Left forelimb (tissue), 1 donor: ENCODE data around the gene FOXD1.

ENCODE experiments used
- DNase-seq: peaks from one replicate; pipeline ENCODE4 v3.0.0-alpha.2; 2018; ENCODE audit warnings: low spot score

Gene FOXD1

GRCh38 chr5:73440262-73440661, 8.3 kb downstream of the FOXD1 start:
- DNase-seq = no peak

DNA sequence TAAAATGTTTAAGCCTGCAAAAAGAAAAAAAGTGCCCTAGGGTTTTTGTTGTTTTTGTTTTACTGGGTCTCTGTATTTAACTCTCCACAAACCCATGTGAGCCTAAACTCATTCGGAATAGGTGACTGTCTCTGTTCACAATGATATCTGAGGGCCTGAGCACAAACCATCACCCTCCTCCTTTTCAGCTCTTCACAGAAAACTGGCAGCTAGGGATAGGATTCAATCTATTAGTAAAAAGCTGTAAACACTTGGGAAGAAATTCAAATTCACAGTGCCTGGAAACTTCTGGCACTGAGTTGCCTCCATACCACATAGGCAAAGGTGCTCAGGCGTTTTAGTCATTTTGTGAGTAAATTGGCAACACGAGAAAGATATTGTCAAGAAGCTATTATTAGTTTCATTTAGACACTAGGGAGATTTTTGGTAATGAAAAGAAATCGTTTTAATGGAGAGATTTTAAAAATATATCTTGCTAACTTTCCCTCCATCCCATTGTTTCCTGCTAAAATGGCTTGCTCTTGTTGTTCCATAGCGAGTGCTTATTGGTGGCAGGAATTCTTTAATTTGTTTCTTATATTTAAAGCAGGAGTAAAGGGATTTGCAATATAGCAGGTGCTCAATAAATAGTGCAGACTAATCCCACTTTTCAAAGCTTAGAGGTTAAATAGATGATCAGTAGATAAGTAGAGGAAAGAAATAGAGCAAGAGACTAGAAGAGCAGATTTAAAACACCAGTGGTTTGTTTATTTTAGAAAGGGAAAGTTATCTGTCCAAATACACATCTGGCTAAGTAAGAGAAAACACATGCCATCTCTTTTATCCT, 9.7 kb downstream of the FOXD1 start:
- DNase-seq = no peak

DNA sequence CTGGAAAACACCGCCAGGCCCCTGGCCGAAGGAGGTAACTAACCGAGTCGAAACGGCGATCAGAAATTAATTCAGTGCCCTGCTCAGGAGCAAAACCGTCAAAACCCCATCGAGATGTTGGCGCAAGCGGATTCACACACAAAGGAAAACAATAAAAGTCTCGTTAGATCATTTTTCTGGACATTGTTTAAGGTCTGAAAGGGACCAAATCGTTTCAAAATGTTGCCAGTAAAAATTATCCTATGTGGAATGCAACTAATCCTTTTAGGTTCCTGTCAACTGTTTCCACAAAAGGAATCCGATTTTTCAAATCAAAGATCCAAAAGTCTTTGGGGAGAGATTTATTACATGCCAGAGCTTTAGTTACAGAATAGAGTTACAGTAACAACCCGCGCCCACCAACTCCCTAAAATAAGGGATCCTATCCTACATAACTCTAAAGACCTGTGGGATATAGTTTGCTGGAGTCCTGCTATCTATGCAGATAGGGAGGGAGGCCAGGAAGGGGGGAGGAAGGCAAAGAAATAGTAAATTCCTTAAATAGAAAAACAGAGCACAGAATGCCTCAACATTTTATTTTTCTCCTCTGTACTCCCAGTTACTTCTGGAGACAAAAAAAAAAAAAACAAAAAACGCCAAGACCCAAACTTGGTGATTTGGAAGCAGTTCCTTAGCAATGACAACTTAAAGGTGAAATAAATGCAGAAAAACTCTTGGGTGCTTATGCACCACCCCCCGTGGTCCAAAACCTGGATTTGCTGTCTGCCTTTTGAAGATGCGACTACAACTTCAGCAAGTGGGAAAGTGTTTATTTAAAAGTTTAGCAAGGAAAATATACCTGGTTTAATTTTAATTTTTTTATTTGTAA, 10.6 kb downstream of the FOXD1 start:
- no peak for DNase-seq

DNA sequence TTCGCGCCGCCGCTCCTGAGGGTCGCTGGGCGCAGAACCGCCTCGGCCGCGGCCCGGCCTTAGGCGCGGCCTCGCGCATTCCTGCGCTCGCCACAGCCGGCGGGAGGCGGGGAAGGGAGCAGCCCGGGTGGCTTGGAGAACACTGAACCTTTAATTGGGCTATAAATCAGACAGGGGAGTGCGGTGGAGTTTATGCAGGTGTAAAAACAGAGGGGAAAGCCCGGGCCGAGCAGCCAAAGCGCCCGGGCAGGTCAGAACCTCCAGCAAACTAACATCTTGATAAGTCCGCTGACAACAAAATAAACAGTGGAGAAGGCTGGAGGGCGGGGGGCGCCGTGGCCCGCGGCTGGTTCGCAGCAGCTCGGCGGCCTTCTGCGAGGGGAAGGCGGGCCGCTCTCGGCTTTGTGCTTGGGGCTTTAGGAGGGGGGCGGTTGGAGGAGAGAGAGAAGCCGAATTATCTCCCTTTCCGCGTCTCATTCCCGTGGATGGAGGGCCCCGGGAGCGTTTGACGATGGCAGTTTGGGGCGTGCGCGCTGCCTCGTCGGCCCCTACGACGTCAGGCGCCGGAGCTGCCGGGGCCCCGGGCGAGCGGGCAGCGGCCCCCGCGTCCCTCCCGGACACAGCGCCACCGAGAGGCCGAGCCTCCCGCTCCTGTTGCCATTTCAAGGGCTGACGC, 11.3 kb downstream of the FOXD1 start:
- DNase-seq = no peak

GRCh38 chr5:73436535-73437100, 12.0 kb downstream of the FOXD1 start:
- no peak for DNase-seq

- DNase-seq = no peak
Measured at GRCh38 chr5:73435759-73436534, 12.6 kb downstream of the FOXD1 start.

DNA sequence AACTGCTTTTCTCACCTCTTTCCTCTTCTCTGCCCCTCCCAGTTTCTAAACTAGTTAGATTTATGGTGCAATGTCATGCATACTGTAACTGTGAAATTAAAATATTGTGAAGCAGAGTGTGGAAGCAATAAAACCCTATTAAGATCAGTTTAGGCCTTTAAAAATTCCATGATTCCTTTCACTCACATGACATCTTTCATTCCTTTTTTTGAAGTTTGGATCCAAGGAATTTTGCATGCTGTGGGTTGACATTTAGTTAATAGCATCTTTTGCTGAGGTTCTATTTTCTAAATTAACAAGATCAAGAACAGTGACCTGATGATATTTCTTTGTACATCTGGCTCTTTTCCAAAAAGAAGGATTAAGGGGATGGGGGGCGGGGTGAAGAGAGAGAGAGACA, 13.7 kb downstream of the FOXD1 start:
- DNase-seq = no peak

- no peak for DNase-seq
Measured at GRCh38 chr5:73434461-73434860, 14.1 kb downstream of the FOXD1 start.

DNA sequence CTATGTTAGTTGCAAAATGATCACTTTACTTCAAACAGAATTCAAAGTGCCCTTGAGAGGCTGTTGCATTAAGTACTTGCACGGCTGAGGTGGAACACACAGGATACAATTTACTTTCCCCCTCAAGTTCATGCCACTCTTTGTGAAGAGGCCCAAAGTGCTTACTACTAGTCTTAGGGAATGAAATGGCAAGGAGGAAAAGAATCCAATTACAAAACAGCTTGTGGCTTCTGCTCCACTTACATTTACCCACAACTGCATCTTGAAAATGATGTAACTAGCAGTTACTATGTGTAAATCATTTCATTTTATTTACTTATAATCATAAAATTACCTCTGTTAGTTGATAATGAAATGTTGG, 14.6 kb downstream of the FOXD1 start:
- no peak for DNase-seq

GRCh38 chr5:73433272-73433981, 15.2 kb downstream of the FOXD1 start:
- DNase-seq = no peak

GRCh38 chr5:73431204-73431851, 17.2 kb downstream of the FOXD1 start:
- DNase-seq = no peak

DNA sequence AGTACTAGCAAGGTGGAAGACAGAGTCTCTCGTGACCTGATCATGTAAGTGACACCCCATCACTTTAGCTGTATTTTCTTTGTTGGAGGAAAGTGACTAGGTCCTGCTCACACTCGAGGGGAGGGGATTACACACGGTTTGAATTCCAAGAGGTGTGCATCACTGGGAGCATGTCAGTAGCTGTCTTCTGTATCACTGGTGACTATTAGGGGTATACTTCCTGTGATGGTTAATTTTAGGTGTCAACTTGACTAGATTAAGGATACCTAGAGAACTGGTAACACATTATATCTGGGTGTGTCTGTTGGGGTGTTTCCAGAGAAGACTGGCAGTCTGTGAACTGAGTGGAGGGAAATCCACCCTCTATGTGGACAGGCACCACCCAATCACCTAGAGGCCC, 22.5 kb downstream of the FOXD1 start:
- no peak for DNase-seq

DNA sequence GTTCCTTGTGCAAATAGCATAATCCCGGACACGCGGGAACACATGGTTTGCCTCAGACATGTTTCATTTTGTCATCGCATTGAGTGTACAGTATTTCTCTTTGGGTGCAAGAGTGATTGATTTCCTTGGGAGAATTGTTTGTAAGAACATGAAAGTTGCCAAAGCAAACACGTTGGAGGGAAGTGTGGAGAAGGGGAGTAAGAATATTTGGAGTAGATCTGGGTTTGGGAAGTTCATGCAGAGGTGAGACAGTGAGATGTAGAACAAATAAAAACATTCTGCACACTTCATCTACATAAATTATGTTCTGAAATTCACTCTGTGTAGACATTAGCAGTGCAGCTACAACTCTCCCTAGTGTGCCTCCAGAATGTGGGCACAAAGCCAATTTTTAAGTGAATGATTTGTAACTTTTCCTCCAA, 24.0 kb downstream of the FOXD1 start:
- DNase-seq = no peak

GRCh38 chr5:73422164-73422563, 26.4 kb downstream of the FOXD1 start:
- no peak for DNase-seq

DNA sequence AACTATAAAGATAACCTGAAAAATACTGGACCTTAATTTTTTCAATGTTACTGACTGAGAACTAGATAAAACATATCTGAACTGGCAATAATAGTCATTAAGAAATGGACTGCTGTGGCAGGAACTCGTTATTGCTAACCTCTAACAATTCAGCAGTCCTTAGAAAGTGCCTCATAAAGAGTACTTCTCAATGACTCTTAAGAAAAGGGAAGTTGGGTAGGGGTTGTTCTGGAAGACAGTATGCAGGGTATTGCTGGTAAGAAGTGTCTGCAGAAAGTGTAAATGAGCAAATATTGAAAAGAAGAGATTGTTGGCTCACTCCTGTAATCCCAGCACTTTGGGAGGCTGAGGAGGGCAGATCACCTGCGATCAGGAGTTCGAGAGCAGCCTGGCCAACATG, 27.9 kb downstream of the FOXD1 start:
- no peak for DNase-seq

GRCh38 chr5:73419465-73420390, 28.8 kb downstream of the FOXD1 start:
- peak; percentile 85 for DNase-seq

GRCh38 chr5:73419117-73419464, 29.5 kb downstream of the FOXD1 start:
- DNase-seq = no peak

DNA sequence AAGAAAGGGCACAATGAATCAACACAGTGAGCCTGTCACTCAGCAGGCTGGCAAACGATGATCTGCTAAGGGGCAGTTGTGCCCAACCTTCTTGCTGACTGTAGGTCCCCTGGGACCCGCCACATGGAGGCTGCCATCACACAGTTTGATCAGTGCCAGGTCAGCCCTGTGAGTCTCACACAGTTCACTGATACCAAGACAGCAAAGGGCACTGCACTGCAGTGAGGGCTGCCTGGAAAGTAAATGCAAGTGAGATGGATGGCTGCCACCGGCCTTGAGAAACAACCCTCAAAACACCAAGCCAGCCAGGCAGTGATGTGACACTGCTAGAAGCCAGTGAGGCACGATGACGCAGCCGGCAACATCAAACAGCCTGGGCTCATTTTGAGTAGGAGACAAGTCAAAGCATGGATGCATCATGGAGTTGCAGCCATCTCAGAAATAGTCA, 30.3 kb downstream of the FOXD1 start:
- no peak for DNase-seq

DNA sequence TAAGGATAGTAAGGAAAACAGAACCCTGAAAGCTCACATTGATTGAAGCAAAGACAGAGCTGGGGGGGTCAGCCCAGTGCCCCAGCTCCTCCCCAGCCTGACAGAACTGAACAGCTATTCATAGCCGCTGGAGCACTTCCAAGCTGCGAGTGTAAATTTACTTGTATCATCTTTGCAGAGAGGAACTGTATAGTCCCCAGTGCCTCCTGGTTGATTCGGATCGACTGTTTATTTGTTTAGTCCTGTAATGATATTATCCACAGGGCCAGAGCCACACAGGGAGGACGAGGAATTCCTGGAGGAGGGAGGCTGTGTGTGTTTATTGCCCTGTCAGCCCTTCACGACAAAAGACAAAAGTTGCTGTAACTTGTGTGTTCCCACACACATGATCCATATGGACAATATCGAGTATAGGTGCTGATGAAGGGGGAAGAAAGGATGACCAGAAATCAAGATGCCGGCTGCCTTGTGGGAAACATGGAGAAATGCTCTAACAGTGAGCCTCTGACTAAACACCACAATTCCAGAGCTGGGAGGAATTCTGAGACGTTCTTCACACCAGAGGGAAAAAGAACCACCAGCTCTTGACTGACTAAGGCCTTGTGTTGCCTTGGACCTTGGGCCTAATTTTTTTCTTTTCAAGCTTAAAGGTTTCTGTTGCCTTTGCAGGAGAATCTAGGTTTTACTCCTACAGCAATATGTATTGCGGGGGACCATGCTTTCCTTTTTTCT, 31.1 kb downstream of the FOXD1 start:
- no peak for DNase-seq
